Uterus (tissue), 2 donors: Measurements from ENCODE around the gene ARSI.

Source experiments
- POLR2A ChIP-seq, 2 donors: fragments of 450-650 bp; IDR thresholded peaks; one replicate each; pipeline ENCODE4 v1.6.1; 2016; ENCODE audit warnings: antibody characterized with exemption in 2 of 2, mild to moderate bottlenecking in 1 of 2, moderate library complexity in 1 of 2
- TF ChIP-seq, protein P1 (sequence below), 4 experiments: fragments of 200-600 bp in 2 of 4; fragments of 450-650 bp in 2 of 4; sonication (generic) in 2 of 4; IDR thresholded peaks; one replicate each; pipeline ENCODE4 v1.5.1; 2016 to 2019; ENCODE audit warnings: antibody characterized with exemption in 4 of 4, mild to moderate bottlenecking in 2 of 4, moderate library complexity in 1 of 4

- TF ChIP-seq, protein P1, sequence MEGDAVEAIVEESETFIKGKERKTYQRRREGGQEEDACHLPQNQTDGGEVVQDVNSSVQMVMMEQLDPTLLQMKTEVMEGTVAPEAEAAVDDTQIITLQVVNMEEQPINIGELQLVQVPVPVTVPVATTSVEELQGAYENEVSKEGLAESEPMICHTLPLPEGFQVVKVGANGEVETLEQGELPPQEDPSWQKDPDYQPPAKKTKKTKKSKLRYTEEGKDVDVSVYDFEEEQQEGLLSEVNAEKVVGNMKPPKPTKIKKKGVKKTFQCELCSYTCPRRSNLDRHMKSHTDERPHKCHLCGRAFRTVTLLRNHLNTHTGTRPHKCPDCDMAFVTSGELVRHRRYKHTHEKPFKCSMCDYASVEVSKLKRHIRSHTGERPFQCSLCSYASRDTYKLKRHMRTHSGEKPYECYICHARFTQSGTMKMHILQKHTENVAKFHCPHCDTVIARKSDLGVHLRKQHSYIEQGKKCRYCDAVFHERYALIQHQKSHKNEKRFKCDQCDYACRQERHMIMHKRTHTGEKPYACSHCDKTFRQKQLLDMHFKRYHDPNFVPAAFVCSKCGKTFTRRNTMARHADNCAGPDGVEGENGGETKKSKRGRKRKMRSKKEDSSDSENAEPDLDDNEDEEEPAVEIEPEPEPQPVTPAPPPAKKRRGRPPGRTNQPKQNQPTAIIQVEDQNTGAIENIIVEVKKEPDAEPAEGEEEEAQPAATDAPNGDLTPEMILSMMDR (IDR thresholded peaks at IDR 0.05), result no peak
- TF ChIP-seq POLR2A (IDR thresholded peaks at IDR 0.05), result no peak
These were observed 43.0 kb upstream of the ARSI start for GRCh38 chr5:150345716-150346115.
